Islet precursor cell (in vitro differentiated cells): ENCODE measurements around the gene VPS41.
"Not testable (repeated sequence)": the region's sequence is repeated elsewhere in the genome, so short reads cannot be mapped to it uniquely, and the experiment has no call there.

Experiments used
- DNase-seq: peaks from one replicate; pipeline ENCODE4 v3.0.0-alpha.2; 2018

Gene VPS41

DNA sequence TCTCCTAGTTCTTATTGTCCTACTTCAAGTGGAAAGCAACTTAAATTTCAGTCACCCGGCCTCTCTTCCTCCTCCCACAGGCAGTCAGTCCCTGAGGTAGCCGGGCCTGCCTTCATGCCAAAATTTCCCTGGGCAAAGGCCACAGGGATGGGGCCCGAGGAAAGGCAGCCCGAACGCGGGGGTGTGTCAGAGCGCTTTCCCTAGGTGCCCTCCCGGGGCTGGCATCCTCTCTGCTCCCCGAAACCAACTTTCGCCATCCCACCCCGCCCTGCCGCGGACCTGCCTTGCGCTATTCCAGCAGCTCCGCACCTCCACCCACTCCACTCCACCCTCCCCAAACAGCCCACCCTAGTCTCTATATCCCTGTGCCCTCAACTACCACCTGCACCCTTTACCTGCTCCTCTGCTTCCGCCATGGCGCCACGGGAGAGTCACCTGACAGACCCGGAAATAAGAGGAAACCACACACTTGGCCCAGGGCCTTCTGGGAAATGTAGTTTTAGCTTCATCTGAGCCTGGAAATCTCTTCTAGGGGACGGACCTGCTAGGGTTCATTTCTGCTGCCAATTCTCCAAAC lies at the start of gene VPS41:
Gene VPS41 (minus strand): TSS at position 433 of the 577 bp plus-strand sequence. CDS start 17 bp downstream, at position 416.
- DNase-seq: peak; percentile 87

DNA sequence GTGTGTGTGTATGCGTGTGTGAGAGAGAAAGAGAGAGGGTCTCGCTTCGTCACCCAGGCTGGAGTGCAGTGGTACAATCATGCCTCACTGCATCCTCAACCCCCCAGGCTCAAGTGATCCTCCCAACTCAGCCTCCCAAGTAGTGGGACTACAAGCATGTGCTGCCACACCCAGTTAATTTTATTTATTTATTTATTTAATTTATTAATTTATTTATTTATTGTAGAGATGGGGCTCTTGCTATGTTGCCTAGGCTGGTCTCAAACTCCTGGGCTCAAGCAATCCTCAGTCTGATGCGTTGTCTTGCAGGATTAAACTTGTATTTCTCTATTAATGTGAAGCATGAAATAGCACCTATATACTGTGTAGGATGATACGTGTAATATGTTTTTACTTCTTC lies 46.9 kb upstream of the VPS41 start:
- no peak for DNase-seq

DNA sequence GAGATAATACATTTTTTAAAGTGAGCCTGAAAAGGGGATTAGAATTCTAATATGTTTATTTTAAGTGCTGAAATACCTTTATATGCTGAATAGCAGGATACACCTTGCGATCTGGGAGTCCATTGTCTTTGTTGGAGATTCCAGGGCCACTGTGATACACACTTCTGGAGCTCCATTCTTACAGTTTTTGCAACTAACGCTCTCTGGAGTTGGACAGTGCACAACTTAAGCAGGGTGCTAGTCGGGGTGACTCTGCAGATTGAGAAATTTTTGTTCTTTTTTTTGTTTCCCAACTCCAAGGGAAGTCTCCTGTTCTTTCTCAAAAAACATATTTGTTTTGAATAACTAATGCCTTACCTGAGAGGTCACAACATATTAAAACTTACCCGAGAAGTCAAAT lies 45.0 kb upstream of the VPS41 start:
- no peak for DNase-seq

DNA sequence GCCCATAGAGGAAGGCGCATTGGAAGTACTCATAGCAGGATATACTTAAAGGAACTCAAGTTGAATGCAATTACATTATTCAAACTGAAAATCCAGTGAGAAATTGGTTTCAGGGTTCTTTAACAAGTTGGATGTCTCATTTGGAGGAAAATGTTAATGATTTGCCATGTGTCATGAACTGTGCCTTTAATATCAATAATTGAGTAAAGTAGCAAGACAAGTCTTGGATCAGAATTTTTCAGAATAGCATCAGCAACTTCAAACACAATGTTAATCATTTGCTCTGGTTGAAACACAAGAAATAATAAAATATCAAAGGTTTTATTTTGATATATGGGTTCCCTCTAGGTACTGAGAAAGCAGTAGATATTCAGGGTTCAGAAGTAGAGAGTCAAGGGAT lies 44.2 kb upstream of the VPS41 start:
- DNase-seq: no peak

DNA sequence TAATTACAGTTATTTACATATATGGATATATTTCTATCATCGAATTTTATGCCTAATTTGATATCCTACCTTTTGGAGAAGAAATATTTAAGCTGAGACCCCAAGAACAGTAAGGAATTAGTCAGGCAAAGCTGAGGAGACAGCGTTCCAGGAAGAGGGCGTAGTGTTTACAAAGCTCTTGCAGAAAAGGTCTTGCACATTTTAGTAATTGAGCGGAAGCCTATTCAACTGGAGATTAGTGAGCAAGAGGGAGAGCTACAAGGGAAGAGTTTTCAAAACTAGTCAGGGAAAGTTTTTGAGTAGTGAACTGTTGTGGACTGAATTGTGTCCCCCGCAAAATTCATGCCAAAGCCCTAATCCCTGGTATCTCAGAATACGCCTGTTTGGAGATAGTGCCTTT lies 42.2 kb upstream of the VPS41 start:
- no peak for DNase-seq

DNA sequence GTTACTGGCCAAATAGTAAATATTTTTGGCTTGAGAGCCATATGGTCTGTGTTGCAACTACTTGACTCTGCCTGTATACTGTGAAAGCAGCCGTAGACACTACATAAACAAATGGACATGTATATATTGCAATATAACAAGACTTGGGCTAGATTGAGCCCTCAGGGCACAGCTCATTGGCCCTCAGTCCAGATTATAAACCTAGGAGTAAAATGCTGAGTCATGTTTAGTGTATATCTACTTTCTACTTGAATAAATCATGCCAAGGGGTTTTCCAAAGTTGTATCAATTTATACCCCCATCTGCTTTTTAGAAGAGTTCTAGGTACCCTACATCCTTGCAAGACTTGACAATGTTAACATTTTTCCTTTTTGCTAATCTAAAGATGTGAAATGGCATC lies 41.3 kb upstream of the VPS41 start:
- DNase-seq: no peak

DNA sequence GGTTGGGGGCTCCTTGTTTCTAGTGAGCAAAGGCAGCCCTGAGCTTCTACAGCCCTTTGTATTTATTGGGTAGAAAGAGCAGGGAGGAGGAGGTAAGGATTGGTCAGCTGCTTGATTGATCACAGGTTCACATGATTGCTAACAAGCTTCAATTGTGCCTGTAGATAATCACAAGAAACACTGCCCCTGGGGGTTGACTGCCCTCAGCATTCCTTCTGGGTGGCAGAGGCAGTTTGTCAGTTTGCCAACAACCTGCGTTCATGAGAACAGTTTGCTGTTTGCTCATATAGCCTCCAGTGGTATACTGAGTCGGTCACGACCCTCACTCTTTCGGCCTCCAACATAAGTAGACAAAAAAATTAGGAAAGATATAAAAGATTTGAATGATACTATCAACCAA lies 38.5 kb upstream of the VPS41 start:
- DNase-seq: not testable (repeated sequence)

DNA sequence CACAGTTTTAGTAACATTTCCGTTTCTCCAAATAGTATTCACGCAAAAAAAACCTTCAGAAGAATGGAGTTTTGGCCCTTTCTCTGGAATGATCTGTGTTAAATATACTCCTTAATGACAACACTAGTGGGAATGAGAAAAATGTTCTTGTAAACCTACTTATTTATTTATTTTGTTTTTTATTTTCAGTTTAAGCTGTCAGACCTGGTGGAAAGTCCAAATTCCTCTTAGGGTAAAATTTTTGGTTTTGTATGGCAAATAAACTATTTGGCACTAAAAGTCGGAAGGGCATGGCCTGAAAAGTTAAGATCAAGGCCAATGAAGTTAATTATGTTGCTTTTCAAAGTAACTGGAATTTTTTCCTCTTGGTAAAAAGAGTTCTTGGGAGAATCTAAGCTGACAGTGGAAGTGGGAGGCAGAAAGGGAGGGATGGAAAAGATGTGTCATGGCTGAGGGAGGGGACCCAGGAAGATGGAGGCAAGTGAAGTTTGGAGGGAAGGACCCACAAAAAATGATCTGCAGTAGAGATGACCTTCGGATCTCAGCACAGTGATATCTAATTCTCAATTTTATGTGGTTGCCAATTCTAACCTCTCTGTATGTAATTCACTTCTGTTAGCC lies 33.5 kb upstream of the VPS41 start:
- no peak for DNase-seq

DNA sequence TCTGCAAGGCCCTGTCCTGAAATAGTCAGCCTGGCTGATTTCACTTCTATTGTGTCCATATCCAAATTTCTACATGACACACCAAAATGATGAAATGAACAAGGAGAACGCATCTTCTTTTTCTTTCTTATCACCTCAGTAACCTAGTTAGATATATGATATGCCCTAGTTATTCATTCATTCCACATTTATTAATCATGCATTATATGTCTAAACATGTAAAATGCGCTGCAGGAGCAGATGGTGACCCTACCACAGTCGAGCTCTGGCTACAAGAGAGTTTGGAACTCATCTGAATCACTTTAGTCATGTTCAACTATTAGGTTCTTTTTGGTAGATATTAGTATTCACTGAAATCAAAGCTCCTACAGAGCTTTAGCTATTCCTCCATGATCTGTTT lies 31.8 kb upstream of the VPS41 start:
- no peak for DNase-seq

DNA sequence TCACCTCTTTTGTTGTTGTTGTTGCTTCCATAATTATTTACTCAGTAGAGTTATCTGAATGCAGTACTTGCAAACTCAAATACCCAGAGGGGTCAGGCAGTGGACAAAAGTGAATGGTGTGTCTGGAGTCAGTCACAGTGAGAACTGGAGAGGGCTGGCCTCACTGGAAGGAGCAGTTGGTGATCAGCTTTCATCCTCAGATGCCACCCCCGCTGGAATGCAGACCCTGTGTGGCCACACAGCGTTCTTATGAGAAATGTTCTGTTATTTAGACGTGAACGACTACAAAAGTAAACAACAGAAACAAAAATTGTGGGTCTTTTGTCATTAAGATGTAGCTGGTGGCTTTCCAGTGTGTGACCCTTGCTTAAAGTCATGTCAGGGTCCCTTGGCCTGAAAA lies 29.6 kb upstream of the VPS41 start:
- DNase-seq: peak; percentile 57

DNA sequence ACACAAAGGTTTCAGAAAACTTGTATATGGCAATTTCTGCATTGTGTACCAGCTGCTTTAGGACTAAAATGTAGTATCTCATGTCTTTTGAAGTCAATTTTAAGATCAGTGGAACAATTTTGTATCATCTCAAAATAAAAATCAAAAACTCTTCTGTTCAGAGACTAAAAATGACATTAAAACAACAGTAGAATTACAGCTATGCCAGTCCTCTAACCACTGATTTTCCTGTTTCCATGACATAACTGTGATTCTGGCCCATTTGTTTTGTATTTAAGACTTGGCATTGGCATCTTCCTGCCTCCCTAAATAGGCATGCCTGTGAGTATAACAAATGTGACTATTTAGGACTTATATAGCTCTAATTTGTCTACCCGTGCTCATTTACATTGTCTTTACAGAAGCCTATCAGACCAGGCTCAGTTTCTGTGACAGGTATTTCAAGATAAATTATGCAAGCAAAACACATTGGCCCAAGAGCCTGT lies 29.1 kb upstream of the VPS41 start:
- no peak for DNase-seq

DNA sequence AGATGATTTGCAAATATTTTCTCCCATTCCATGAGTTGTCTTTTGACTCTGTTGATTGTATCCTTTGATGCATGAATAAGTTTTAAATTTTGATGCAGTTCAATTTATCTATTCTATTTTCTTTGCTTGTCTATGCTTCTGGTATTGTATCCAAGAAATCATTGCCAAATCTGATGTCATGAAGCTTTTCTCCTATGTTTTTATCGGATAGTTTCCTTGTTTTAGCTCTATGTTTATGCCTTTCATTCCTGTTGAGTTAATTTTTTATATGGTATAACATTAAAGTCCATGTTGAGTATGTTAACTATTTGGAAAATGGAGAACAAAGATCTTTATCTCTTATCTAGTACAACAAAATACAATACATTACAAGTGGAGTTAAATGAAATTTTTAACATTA lies 27.6 kb upstream of the VPS41 start:
- DNase-seq: no peak

DNA sequence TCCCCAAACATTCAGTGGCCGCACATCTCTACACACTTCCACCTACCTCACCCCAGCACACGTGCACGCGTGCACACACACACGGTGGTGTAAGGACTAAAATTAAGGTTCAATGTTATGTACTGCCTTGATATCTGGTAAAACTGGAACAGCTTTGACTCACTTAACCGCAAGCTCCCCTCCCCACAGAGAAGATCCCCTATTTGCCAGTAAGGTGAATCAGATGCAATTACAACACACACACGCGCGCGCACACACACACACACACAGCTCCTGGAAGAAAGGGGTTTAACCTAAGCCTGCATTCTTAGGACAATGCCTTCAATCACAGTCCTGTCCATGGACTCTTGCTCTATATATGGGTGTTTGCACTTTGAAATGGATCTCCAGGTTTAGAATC lies 25.5 kb upstream of the VPS41 start:
- DNase-seq: no peak

DNA sequence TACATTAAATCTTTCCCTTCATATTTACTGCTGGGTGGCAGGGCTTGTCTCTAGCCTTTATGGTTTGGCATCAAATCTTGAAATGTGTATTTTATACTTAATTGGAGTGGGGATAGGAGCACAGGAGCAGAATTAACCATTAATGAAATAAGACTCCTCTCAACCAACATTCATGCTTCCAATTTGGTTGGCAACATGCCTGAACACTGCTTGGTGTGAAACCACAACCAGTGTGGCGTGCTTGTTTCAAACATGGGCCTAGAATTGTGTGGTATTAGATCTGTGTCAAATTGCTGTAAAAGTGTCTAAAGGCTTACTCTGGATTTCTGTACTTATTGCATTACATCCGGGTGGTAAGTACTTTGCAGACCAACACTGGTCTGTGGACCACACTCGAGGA lies 25.1 kb upstream of the VPS41 start:
- DNase-seq: no peak

DNA sequence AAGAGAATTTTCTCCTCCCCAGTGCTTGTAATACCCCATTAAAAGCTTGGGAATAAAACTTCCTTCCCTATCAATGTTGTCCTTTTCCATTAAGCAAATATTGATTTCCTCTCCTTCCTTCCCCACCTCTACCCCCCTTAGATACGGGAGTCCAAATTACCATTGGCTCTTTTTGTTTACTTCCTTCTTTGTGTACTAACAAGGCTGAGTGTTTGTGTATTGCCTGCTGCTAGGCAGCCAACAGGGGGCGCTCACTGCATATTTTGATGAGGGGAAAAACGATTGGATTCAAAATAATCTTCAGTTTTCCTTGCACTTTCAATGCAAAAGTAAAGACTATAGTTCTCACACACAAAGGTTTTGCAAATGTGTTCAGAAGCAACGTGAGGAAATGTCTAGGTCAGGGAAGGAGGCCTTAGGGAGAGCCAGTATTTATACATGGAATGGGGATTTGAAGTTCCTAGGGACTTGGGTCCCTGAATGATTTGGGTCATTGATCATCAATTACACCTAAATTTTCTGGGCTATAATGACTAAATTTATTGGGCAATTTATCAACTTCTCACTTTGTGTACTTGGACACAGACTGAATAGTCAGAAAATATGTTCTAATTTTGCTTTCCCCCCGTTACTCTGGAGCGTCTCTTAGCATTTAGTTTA lies 23.6 kb upstream of the VPS41 start:
- DNase-seq: peak; percentile 74

DNA sequence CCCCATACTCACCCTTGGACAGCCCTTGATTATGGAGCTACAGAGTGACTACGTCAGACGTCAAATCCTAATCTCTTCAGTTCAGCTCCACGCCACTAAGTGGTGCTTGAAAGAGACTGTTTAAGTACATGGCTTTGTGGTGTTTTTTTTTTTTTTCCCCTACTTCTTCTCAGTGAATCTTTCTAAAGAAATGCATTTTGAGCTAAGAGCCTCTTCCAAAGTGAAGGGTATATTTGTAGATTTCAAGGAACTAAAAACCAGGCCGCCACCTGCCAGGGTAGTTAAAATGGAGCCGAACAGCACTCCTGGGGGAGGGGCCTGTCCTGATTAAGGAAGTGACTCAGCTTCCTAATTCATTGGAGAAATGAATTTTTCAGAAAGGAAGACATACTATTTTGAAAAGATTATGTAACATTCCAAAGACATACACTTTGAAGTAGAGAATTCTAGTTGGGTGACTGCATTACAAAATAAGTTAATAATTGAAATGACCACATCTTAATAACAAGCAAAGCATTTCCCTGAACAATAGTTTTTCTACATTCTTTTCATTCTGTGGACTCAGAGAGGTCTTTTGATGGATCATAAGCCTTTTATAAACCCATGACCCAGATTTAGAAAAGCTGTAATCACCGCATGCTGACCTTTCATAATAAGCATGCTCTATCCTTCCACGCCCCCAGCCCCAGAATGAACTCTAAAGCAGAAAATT lies 20.6 kb upstream of the VPS41 start:
- DNase-seq: no peak

DNA sequence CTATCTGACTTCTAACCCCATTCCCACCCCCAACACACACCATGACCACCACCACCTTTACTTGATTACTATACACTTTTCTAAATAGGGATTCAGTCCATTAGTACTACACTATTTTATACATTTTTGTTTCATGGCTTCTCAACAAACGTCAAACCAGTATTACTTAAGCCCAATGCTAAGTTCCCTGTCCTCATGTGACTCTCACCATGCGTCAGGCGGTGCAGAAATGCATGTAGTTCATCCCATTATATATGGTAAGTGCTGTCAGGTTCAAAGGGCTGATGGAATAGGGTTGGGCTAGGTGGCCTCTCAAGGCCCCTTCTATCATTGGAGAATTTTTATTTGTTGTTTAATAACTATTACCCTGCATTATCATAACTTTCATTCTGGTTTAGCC lies 19.5 kb upstream of the VPS41 start:
- DNase-seq: no peak

DNA sequence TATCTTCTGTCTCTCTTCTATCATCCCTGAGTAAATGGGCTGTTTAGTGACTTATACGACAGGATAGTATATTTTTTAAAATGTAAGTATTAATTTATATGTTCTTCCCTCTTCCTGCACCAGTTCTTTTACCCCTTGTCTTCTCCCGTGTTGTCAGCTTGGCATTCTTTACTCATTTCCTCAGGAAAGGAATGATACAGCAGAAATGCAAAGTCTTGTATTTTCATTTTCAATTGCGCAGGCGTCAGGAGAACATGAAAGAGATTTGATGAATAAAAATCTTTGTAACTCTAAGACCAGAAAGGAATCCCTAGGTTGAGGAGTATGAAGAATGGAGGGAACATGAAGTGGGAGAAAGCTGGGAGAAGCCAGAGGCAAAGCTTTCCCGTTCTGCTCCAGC lies 18.8 kb upstream of the VPS41 start:
- no peak for DNase-seq

DNA sequence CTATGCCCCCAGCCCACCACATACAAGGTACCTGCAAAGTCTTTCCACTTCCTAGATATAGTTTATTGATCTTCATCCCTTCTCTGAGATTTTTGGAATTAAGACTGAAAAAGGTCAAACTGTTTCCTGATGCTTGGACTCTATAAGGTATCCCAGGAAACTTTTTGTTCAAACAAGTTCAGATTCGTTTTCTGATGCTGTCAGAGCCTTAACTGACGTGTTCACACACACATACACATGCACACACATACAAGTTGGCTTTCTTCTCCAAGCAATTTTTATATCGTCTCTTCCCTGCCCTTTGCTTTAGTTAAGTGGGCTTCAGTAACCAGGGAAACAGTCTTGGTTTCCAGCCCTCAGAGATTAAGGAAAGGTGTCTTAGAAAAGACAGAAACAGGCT lies 11.7 kb upstream of the VPS41 start:
- no peak for DNase-seq

DNA sequence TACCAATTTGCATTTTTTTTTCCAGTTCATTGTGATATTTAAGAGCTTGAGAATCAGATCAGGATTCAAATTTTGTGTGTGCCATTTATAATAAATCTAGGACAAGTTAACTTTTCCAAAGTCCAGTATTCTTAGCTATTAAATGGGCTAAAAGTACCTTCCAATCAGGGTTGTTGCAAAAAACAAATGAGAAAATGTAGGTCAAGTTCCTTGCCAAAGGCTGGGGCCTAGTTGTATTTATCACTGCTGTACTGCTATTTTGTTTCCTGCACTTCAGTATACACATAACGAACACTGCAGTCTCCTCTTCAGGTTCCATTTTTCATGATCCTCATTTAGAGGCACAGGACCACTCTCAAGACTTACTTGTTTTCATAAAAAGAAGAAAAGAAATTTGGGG lies 7.4 kb upstream of the VPS41 start:
- no peak for DNase-seq

DNA sequence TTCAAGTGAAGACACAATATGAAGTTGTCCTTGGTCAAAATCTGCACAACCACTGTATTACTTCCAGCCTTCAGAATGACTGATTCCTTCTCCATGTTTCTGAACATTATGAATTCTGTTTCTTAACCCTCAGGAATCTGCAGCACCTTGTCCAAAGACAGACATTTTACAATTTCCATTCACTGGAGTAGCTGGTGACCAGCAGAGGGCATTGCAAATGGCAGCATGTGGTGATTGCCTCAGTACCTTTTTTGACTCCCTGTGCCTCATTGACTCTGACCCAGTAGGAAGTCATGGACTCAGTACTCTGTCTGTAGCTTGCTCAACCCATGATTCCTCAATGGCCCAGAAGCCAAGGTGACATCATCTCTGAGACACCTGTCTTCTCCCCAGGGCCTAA lies 879 bp upstream of the VPS41 start:
- DNase-seq: no peak

DNA sequence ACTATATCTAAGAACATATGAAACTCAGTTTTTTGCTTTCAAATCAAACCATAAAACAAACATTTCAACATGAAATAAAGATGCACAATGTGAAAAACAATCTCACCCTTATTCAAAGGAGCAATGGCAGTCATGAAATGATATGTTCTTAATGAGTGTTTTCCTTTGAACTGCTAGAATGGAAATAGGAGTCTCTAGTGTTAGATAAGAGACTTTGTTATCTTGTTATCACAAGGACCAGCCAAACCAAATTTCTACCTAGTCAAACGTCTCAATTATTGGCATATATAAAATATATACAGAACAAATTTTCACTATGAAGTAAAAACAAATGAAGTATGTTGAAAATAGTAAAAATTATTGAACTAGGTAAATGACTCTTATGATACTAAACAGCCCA lies 1.2 kb downstream of the VPS41 start:
- no peak for DNase-seq

DNA sequence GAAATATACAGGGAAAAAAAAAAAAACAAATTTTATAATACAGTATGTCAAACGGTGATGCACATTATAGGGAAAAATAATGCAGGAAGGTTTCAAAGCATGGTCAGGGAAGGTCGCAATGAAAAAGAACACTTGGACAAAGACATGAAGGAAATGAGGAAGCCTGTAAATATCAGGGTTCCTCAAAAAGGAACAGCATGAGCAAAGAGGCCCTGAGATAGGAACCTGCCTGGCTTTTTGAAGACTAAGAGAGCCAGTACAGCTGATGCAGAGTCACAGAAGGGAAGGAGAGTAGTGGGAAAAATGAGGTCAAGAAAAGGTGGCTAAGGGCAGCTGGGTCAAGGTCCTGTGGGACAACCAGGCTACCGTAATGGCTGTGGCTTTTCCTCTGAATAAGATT lies 1.9 kb downstream of the VPS41 start:
- DNase-seq: no peak
